H9 (cell line): ENCODE results near the gene ALDH2. TPM values are rescaled to one million over a fixed set of nuclear protein-coding genes. Genes with fewer than 3 reads are reported as not detected.
A peak's percentile ranks its signal among the peaks of the same experiment; 100 is the strongest.

Experiments used
- DNase-seq: peaks from one replicate; pipeline ENCODE4 v3.0.0-alpha.2; 2017
- H2AFZ ChIP-seq: one replicate; pipeline ENCODE4 v1.6.1; 2013; ENCODE audit warnings: mild to moderate bottlenecking, low read length, control low read depth, moderate library complexity
- H2AK5ac ChIP-seq: 2 replicates; pipeline ENCODE4 v1.6.1; 2013; ENCODE audit warnings: low read length, control low read depth, mixed read lengths; ENCODE audit not compliant: insufficient read length
- H2BK120ac ChIP-seq: one replicate; pipeline ENCODE4 v1.6.1; 2013; ENCODE audit warnings: low read depth, mild to moderate bottlenecking, low read length, control low read depth, inconsistent platforms; ENCODE audit not compliant: poor library complexity, severe bottlenecking
- H2BK12ac ChIP-seq: 2 replicates; pipeline ENCODE4 v1.6.1; 2013; ENCODE audit warnings: low read length, control low read depth, mixed read lengths, low read depth; ENCODE audit not compliant: insufficient read length
- H2BK15ac ChIP-seq: 2 replicates; pipeline ENCODE4 v1.6.1; 2013; ENCODE audit warnings: low read depth, low read length, control low read depth
- H2BK20ac ChIP-seq: one replicate; pipeline ENCODE4 v1.6.1; 2013; ENCODE audit warnings: low read depth, mild to moderate bottlenecking, low read length, control low read depth, inconsistent platforms; ENCODE audit not compliant: poor library complexity, severe bottlenecking
- H2BK5ac ChIP-seq: 2 replicates; pipeline ENCODE4 v1.6.1; 2013; ENCODE audit warnings: low read length, control low read depth, mixed read lengths; ENCODE audit not compliant: insufficient read length
- H3K14ac ChIP-seq: 2 replicates; pipeline ENCODE4 v1.6.1; 2013; ENCODE audit warnings: low read length, control low read depth; ENCODE audit not compliant: insufficient read depth
- H3K18ac ChIP-seq: 2 replicates; pipeline ENCODE4 v1.6.1; 2013; ENCODE audit warnings: low read depth, mild to moderate bottlenecking, mixed read lengths, low read length, control low read depth; ENCODE audit not compliant: insufficient read length
- H3K23ac ChIP-seq: 2 replicates; pipeline ENCODE4 v1.6.1; 2013; ENCODE audit warnings: low read length, control low read depth, mixed read lengths, low read depth; ENCODE audit not compliant: insufficient read length
- H3K23me2 ChIP-seq: 2 replicates; pipeline ENCODE4 v1.6.1; 2013; ENCODE audit warnings: low read depth, mild to moderate bottlenecking, mixed read lengths, low read length, control low read depth; ENCODE audit not compliant: insufficient read length, poor library complexity, severe bottlenecking
- H3K27ac ChIP-seq: 2 replicates; pipeline ENCODE4 v1.5.1; 2013; ENCODE audit warnings: low read length, control low read depth, mixed read lengths, low read depth; ENCODE audit not compliant: insufficient read length
- H3K27me3 ChIP-seq: 2 replicates; pipeline ENCODE4 v1.6.1; 2013; ENCODE audit warnings: low read length, control low read depth, inconsistent platforms; ENCODE audit not compliant: insufficient read depth
- H3K4ac ChIP-seq: 2 replicates; pipeline ENCODE4 v1.6.1; 2013; ENCODE audit warnings: low read depth, mild to moderate bottlenecking, control low read depth, inconsistent platforms, low read length, moderate library complexity
- H3K4me1 ChIP-seq: 2 replicates; pipeline ENCODE4 v1.6.1; 2013; ENCODE audit warnings: low read length, control low read depth, inconsistent platforms; ENCODE audit not compliant: insufficient read depth
- H3K4me2 ChIP-seq: 2 replicates; pipeline ENCODE4 v1.6.1; 2013; ENCODE audit warnings: low read length, control low read depth, mixed read lengths; ENCODE audit not compliant: insufficient read length, insufficient read depth
- H3K56ac ChIP-seq: 2 replicates; pipeline ENCODE4 v1.6.1; 2013; ENCODE audit warnings: low read depth, mild to moderate bottlenecking, mixed read lengths, low read length, control low read depth; ENCODE audit not compliant: insufficient read length
- H3K79me1 ChIP-seq: 2 replicates; pipeline ENCODE4 v1.6.1; 2013; ENCODE audit warnings: low read depth, mild to moderate bottlenecking, moderate library complexity, low read length, control low read depth, inconsistent platforms; ENCODE audit not compliant: insufficient read depth, poor library complexity, severe bottlenecking
- H3K79me2 ChIP-seq: 2 replicates; pipeline ENCODE4 v1.6.1; 2013; ENCODE audit warnings: low read length, control low read depth, inconsistent platforms; ENCODE audit not compliant: insufficient read depth
- H3K9ac ChIP-seq: 2 replicates; pipeline ENCODE4 v1.6.1; 2013; ENCODE audit warnings: low read length, control low read depth, mixed read lengths; ENCODE audit not compliant: insufficient read length; ENCODE audit errors: extremely low read depth
- H3K9me3 ChIP-seq: one replicate; pipeline ENCODE4 v1.6.1; 2013; ENCODE audit warnings: low read depth, low read length, inconsistent platforms; ENCODE audit not compliant: control insufficient read depth
- H3T11ph ChIP-seq: one replicate; pipeline ENCODE4 v1.6.1; 2013; ENCODE audit warnings: mild to moderate bottlenecking, low read length, control low read depth, inconsistent platforms
- H4K20me1 ChIP-seq: one replicate; pipeline ENCODE4 v1.6.1; 2013; ENCODE audit not compliant: control insufficient read depth, insufficient read length, insufficient read depth
- H4K5ac ChIP-seq: 2 replicates; pipeline ENCODE4 v1.6.1; 2013; ENCODE audit warnings: low read depth, mild to moderate bottlenecking, mixed read lengths, low read length, control low read depth; ENCODE audit not compliant: insufficient read length
- H4K8ac ChIP-seq: replicated peaks from 2 replicates; pipeline ENCODE4 v1.6.1; 2013; ENCODE audit warnings: low read length, control low read depth, mixed read lengths, low read depth; ENCODE audit not compliant: insufficient read length
- H4K91ac ChIP-seq: 2 replicates; pipeline ENCODE4 v1.6.1; 2013; ENCODE audit warnings: low read depth, mild to moderate bottlenecking, moderate library complexity, mixed read lengths, low read length, control low read depth; ENCODE audit not compliant: insufficient read length
- H3K27ac Mint-ChIP-seq, 3 experiments: 2 replicates in 2 of 3; 3 replicates in 1 of 3; pipeline ENCODE4 v1.8.0; 2020 to 2021; ENCODE audit warnings: mixed read lengths in 3 of 3, mild to moderate bottlenecking in 1 of 3, moderate library complexity in 1 of 3
- H3K27me3 Mint-ChIP-seq: 2 replicates; pipeline ENCODE4 v1.8.0; 2021; ENCODE audit warnings: low read depth, mild to moderate bottlenecking, moderate library complexity, mixed read lengths
- H3K36me3 Mint-ChIP-seq, 3 experiments: 2 replicates in 2 of 3; 3 replicates in 1 of 3; pipeline ENCODE4 v1.8.0; 2020 to 2021; ENCODE audit warnings: low read depth in 3 of 3, mixed read lengths in 3 of 3; ENCODE audit not compliant: insufficient read depth in 1 of 3
- H3K4me1 Mint-ChIP-seq, 2 experiments: 2 replicates each; pipeline ENCODE4 v1.8.0; 2020; ENCODE audit warnings: mixed read lengths in 2 of 2
- H3K4me3 Mint-ChIP-seq, 2 experiments: 2 replicates in 1 of 2; 3 replicates in 1 of 2; pipeline ENCODE4 v1.8.0; 2020 to 2021; ENCODE audit warnings: mild to moderate bottlenecking in 2 of 2, mixed read lengths in 2 of 2, moderate library complexity in 1 of 2
- H3K9me3 Mint-ChIP-seq, 2 experiments: 2 replicates in 1 of 2; 3 replicates in 1 of 2; pipeline ENCODE4 v1.8.0; 2020; ENCODE audit warnings: mild to moderate bottlenecking in 2 of 2, mixed read lengths in 2 of 2, moderate library complexity in 1 of 2
- CTCF ChIP-seq: fragments of 200-600 bp; sonication (generic); conservative IDR thresholded peaks from 3 replicates; pipeline ENCODE4 v1.8.0; 2021; ENCODE audit warnings: antibody characterized with exemption, mild to moderate bottlenecking
- whole genome bisulfite sequencing: extraction: QIAGEN DNeasy Blood & Tissue Kit; methylation state at CpG from one replicate; pipeline ENCODE4 v1.1.7; 2013; ENCODE audit warnings: missing lambda C conversion rate, low lambda C conversion rate, mixed read lengths; ENCODE audit not compliant: insufficient read length; ENCODE audit errors: extremely low coverage; 5-methylcytosine and 5-hydroxymethylcytosine counted together
- total RNA-seq: library from RNA; stranded (reverse); gene quantifications from 2 replicates; pipeline ENCODE4 v1.2.1, GENCODE V29; 2021

The ALDH2 gene
- total RNA-seq, 1 experiment from 2014 or later = 44.0 TPM

- Histone ChIP-seq H3K79me1 (no peaks in the 10 kb centered on the region), H2AFZ (no peak overlapping the region), H3K79me2 (no peaks in the 10 kb centered on the region), H3K56ac (no peak overlapping the region), H3K9ac (no peak overlapping the region), H3K4me2 (no peak overlapping the region), H2BK120ac (no peak overlapping the region), H3K4me1 (no peaks in the 10 kb centered on the region), H3K4ac (no peak overlapping the region), H2BK12ac (no peak overlapping the region), H3K27me3 (no peaks in the 10 kb centered on the region), H2BK5ac (no peak overlapping the region), H3K9me3 (no peaks in the 10 kb centered on the region), H2BK15ac (no peak overlapping the region), H3T11ph (no peak overlapping the region), H4K8ac (no peak overlapping the region), H3K14ac (no peak overlapping the region; the same call in 1 of the 2 replicates), H3K18ac (no peak overlapping the region), H3K23ac (no peak overlapping the region), H3K23me2 (no peaks in the 10 kb centered on the region), H4K91ac (no peak overlapping the region), H4K20me1 (no peaks in the 10 kb centered on the region), H4K5ac (no peak overlapping the region), H2BK20ac (no peak overlapping the region), H2AK5ac (no peak overlapping the region), H3K27ac (no peak overlapping the region)
- no peaks in the 10 kb centered on the region for H3K27me3 Mint-ChIP-seq
- H3K4me1 Mint-ChIP-seq = no peaks in the 10 kb centered on the region
- peaks cover 10 to 52% (median 46%) of the 10 kb centered on the region in 3 experiments; a peak in 6 of 7 replicates for H3K36me3 Mint-ChIP-seq
- H3K9me3 Mint-ChIP-seq = no peaks in the 10 kb centered on the region
- no peak overlapping the region for H3K4me3 Mint-ChIP-seq
- peak overlapping the region in 1 of 3 experiments; percentile 75; a peak in 1 of 7 replicates for H3K27ac Mint-ChIP-seq
- no peak for TF ChIP-seq CTCF
- WGBS = no CpG with 5 or more reads among the region's 3 CpGs
- DNase-seq = no peak
These were observed 26.1 kb downstream of the ALDH2 start for GRCh38 chr12:111792856-111793235.
